22Rv1 (cell line): ENCODE measurements around the gene ITM2B.

Source experiments
- CTCF ChIP-seq: fragments of 450-650 bp; IDR thresholded peaks from 2 replicates; pipeline ENCODE4 v1.5.1; 2017; ENCODE audit warnings: mild to moderate bottlenecking
- ZFX ChIP-seq: fragments of 450-650 bp; IDR thresholded peaks from 2 replicates; pipeline ENCODE4 v1.6.1; 2017; ENCODE audit warnings: antibody characterized with exemption, borderline replicate concordance

- TF ChIP-seq CTCF (no peak), ZFX (no peak)
Measured at GRCh38 chr13:48236528-48237353, 3.7 kb downstream of the ITM2B start.
